ENCODE results near the gene DEGS2.
"Not testable (repeated sequence)": the region's sequence is repeated elsewhere in the genome, so short reads cannot be mapped to it uniquely, and the experiment has no call there.

DEGS2 gene

GRCh38 chr14:100178691-100179090 is 19.2 kb upstream of the DEGS2 start:
- no peak for DNase-seq

- DNase-seq: no peak
Measured at GRCh38 chr14:100176811-100177327, 17.4 kb upstream of the DEGS2 start.

- DNase-seq: no peak
Measured at GRCh38 chr14:100173353-100173752, 13.9 kb upstream of the DEGS2 start.

- DNase-seq: no peak
Measured at GRCh38 chr14:100172811-100173210, 13.4 kb upstream of the DEGS2 start.

GRCh38 chr14:100170880-100171279 is 11.4 kb upstream of the DEGS2 start:
- DNase-seq: no peak

- no peak for DNase-seq
Measured at GRCh38 chr14:100168506-100168905, 9.1 kb upstream of the DEGS2 start.

- DNase-seq: no peak
Measured at GRCh38 chr14:100165831-100166440, 6.5 kb upstream of the DEGS2 start.

- DNase-seq: no peak
Measured at GRCh38 chr14:100165376-100165775, 5.9 kb upstream of the DEGS2 start.

GRCh38 chr14:100160534-100160916 is 1.1 kb upstream of the DEGS2 start:
- no peak for DNase-seq

GRCh38 chr14:100159865-100160533 is 554 bp upstream of the DEGS2 start:
- no peak for DNase-seq

GRCh38 chr14:100158566-100159093 is 815 bp downstream of the DEGS2 start:
- no peak for DNase-seq

GRCh38 chr14:100157548-100158232 is 1.8 kb downstream of the DEGS2 start:
- not testable (repeated sequence) for DNase-seq

GRCh38 chr14:100156776-100157175 is 2.7 kb downstream of the DEGS2 start:
- no peak for DNase-seq

GRCh38 chr14:100155756-100156616 is 3.5 kb downstream of the DEGS2 start:
- DNase-seq: peak; percentile 23

- peak; percentile 45 for DNase-seq
Measured at GRCh38 chr14:100155049-100155621, 4.3 kb downstream of the DEGS2 start.

- DNase-seq: no peak
Measured at GRCh38 chr14:100153560-100153959, 5.9 kb downstream of the DEGS2 start.

GRCh38 chr14:100152091-100152490 is 7.4 kb downstream of the DEGS2 start:
- no peak for DNase-seq

GRCh38 chr14:100150932-100151587 is 8.4 kb downstream of the DEGS2 start:
- DNase-seq: no peak

GRCh38 chr14:100149851-100150611 is 9.4 kb downstream of the DEGS2 start:
- peak; percentile 39 for DNase-seq

GRCh38 chr14:100148837-100149731 is 10.4 kb downstream of the DEGS2 start:
- DNase-seq: no peak

Measured in NCI-H2029 (cell line).